H1 (cell line): ENCODE results near the gene VPS37C. TPM values are rescaled to one million over a fixed set of nuclear protein-coding genes. Genes with fewer than 3 reads are reported as not detected.

ENCODE experiments used
- BCL11A ChIP-seq, 2 experiments: IDR thresholded peaks; one replicate each; pipeline ENCODE4 v1.6.1; 2011; ENCODE audit warnings: low read depth in 2 of 2, low read length in 2 of 2, mild to moderate bottlenecking in 2 of 2
- CHD7 ChIP-seq: fragments of 300-600 bp; sonication (generic); IDR thresholded peaks from 2 replicates; pipeline ENCODE4 v1.7.1; 2012; ENCODE audit warnings: low read length, moderate library complexity, mild to moderate bottlenecking, inconsistent platforms; ENCODE audit not compliant: insufficient replicate concordance
- CREB1 ChIP-seq: IDR thresholded peaks from 2 replicates; pipeline ENCODE4 v1.6.1; 2012; ENCODE audit warnings: inconsistent platforms
- SRF ChIP-seq: IDR thresholded peaks from 2 replicates; pipeline ENCODE4 v1.6.1; 2011; ENCODE audit warnings: mild to moderate bottlenecking, low read depth, low read length, moderate library complexity
- polyA plus RNA-seq, 7 experiments: library from polyadenylated mRNA; depleted of rRNA in 3 of 7; stranded (reverse) in 5 of 7; unstranded in 2 of 7; fragments of >200 nt in 5 of 7; fragments of 200-250 nt in 2 of 7; gene quantifications; 1 replicate in 5 of 7; 2 replicates in 1 of 7; 4 replicates in 1 of 7; pipeline versions ENCODE4 v1.2.1 to v1.2.3, GENCODE V29; 2011 to 2013; ENCODE audit warnings: missing spikeins in 2 of 7, mixed read lengths in 2 of 7
- total RNA-seq: library from RNA; stranded (reverse); fragmentation: NEBNext Ultra II Directional; extraction: Animal tissue kit (Norgen Biotek cat#: 25700); gene quantifications from 2 replicates; pipeline ENCODE4 v1.2.1, GENCODE V29; 2021

The VPS37C gene
- total and polyA plus RNA-seq, 2 of the 8 experiments (the other 6 are each of a cell fraction or from before 2014, with no cell fraction given), result 12.9 to 21.0 TPM

GRCh38 chr11:61187505-61188130 lies 26.4 kb upstream of the VPS37C start (continued):
- TF ChIP-seq CHD7 (no peak), CREB1 (0 out of 2 replicates have a peak, but pooled peaks have one; percentile 15), BCL11A (IDR thresholded peaks at IDR 0.05; ENCODE audit: low read depth in 2 of 2, low read length in 2 of 2) (no peak), SRF (no peak)
